Esophagus (tissue), 2 donors: ENCODE data around the gene OGFOD1. TPM values are rescaled to one million over a fixed set of nuclear protein-coding genes. Genes with fewer than 3 reads are reported as not detected.

Experiments used
- H3K27ac ChIP-seq, 2 donors: one replicate each; pipeline ENCODE4 v1.5.1; 2013; ENCODE audit warnings: low read depth in 2 of 2, mild to moderate bottlenecking in 2 of 2, inconsistent platforms in 1 of 2, low read length in 1 of 2, moderate library complexity in 1 of 2
- H3K27me3 ChIP-seq, 2 donors: one replicate each; pipeline ENCODE4 v1.6.1; 2013; ENCODE audit warnings: low read length in 2 of 2, control low read depth in 1 of 2, mild to moderate bottlenecking in 1 of 2; ENCODE audit not compliant: insufficient read depth in 2 of 2, control insufficient read depth in 1 of 2
- H3K36me3 ChIP-seq, 2 donors: one replicate each; pipeline ENCODE4 v1.6.1; 2013; ENCODE audit warnings: low read length in 1 of 2; ENCODE audit not compliant: control insufficient read depth in 2 of 2, insufficient read depth in 2 of 2
- H3K4me1 ChIP-seq, 2 donors: one replicate each; pipeline ENCODE4 v1.6.1; 2013; ENCODE audit warnings: low read length in 1 of 2; ENCODE audit not compliant: control insufficient read depth in 2 of 2, insufficient read depth in 2 of 2
- H3K4me3 ChIP-seq, 2 donors: one replicate each; pipeline ENCODE4 v1.5.1; 2013; ENCODE audit warnings: low read length in 2 of 2, mild to moderate bottlenecking in 2 of 2, low read depth in 1 of 2, moderate library complexity in 1 of 2
- H3K9me3 ChIP-seq, 2 donors: one replicate each; pipeline ENCODE4 v1.6.1; 2013; ENCODE audit warnings: mild to moderate bottlenecking in 2 of 2, low read depth in 1 of 2, low read length in 1 of 2, moderate library complexity in 1 of 2; ENCODE audit not compliant: control insufficient read depth in 2 of 2, insufficient read depth in 1 of 2
- WGBS, 2 donors: extraction: QIAGEN DNeasy Blood & Tissue Kit; methylation state at CpG; one replicate each; pipeline ENCODE4 v1.1.7; 2013; 5-methylcytosine and 5-hydroxymethylcytosine counted together
- polyA plus RNA-seq, 2 donors: library from polyadenylated mRNA; stranded (reverse); fragments of 200-250 nt; gene quantifications; one replicate each; pipeline ENCODE4 v1.2.3, GENCODE V29; 2013
- donor health status: healthy with polysubstance abuse.
- donor health status: Bipolar disorder and iron deficiency.

The OGFOD1 gene
- polyA plus RNA-seq, 2 donors, result 9.9 to 16.8 TPM

DNA sequence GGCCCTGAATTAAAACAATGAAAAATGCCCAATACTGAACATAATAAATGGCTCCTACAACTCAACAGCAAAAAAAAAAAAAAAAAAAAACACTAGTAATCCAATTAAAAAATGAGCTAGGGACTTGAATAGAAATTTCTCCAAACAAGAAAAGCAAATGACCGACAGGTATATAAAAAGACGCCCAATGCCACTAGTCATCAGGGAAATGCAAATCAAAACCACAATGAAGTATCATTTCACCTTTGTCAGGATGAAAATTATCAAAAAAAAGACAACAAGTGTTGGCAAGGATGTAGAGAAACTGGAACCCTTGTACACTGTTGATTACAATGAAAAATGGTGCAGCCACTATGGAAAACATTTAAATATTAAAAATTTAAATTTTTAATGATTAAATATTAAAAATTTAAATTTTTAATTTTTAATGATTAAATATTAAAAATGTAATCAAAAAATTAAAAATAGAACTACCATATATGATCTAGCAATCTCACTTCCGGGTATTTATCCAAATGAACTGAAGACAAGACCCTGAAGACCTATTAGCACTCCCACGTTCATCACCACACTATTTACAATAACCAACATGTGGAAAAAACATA lies 40.4 kb downstream of the OGFOD1 start:
- Histone ChIP-seq H3K4me3 (no peak overlapping the region), H3K4me1 (no peaks in the 10 kb centered on the region), H3K9me3 (no peaks in the 10 kb centered on the region), H3K27ac (no peak overlapping the region), H3K36me3 (peaks cover 0 to under 1% of the 10 kb centered on the region in 2 donors), H3K27me3 (no peaks in the 10 kb centered on the region)
- WGBS, 2 donors, result 95 to 96% methylated on average over 4 of the region's 4 CpGs

DNA sequence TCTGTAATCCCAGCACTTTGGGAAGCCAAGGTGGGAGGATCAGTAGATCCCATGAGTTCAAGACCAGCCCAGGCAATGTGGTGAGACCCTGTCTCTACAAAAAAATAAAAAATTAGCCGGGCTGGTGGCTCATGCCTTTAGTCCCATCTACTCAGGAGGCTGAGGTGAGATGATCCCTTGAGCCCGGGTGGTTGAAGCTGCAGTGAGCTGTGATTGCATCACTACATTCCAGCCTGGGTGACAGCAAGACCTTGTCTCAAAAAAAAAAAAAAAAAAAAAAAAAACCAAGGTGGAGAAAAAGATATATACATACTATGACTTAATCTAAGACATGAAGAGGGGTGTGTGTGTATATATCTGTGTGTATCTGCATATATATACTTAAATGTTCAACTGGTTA lies 41.8 kb downstream of the OGFOD1 start:
- 88 to 94% methylated on average over 2 of the region's 2 CpGs for WGBS, 2 donors
- peaks cover 0 to 5% of the 10 kb centered on the region in 2 donors for H3K36me3 ChIP-seq
- H3K27ac ChIP-seq, result no peak overlapping the region
- no peak overlapping the region for H3K4me3 ChIP-seq
- no peaks in the 10 kb centered on the region for H3K4me1 ChIP-seq
- no peaks in the 10 kb centered on the region for H3K9me3 ChIP-seq
- no peaks in the 10 kb centered on the region for H3K27me3 ChIP-seq

DNA sequence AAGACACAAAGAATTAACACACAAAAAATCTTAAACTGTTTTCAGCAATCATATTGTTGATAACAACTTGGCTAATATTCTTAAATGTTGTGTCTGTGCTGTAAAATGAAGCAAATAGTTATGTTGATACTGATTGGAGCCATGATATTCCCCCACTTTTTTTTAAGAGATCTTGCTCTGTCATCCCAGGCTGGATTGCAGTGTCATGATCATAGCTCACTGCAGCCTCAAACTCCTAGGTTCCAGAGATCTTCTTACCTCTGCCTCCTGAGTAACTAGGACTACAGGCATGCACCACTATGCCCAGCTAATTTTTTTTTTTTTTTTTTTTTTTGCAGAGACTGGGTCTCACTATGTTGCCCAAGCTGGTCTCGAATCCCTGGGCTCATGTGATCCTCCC lies 42.5 kb downstream of the OGFOD1 start:
- Histone ChIP-seq H3K27me3 (no peaks in the 10 kb centered on the region), H3K9me3 (no peaks in the 10 kb centered on the region), H3K36me3 (peaks cover 0 to 5% of the 10 kb centered on the region in 2 donors), H3K27ac (no peak overlapping the region), H3K4me3 (no peak overlapping the region), H3K4me1 (no peaks in the 10 kb centered on the region)
- WGBS, 2 donors, result 100% methylated on average over 1 of the region's 1 CpG

DNA sequence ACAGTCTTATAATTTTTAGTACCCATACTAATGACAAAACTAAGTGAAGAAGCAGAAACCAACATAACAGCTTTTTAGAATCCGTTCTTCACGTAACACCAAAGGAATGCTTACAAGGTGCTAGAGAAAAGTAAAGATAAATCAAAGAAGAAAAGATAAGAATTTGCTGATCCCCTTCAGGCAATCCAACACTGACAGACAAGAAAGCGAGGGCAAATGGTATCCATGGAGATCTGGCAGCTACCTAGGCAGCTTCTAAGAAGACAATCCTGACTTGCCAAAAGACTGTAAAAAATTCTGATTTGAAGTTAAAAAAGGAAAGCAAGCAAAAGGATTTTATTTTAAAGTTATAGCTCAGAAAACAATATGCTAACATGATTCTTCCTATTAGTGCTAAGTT lies 53.8 kb downstream of the OGFOD1 start:
- 60 to 68% methylated on average over 3 of the region's 3 CpGs for whole genome bisulfite sequencing, 2 donors
- no peak overlapping the region for H3K27ac ChIP-seq
- no peak overlapping the region for H3K4me3 ChIP-seq
- H3K27me3 ChIP-seq, result no peaks in the 10 kb centered on the region
- H3K4me1 ChIP-seq, result no peaks in the 10 kb centered on the region
- H3K9me3 ChIP-seq, result no peaks in the 10 kb centered on the region
- H3K36me3 ChIP-seq, result peaks cover 10 to 11% of the 10 kb centered on the region in 2 donors

DNA sequence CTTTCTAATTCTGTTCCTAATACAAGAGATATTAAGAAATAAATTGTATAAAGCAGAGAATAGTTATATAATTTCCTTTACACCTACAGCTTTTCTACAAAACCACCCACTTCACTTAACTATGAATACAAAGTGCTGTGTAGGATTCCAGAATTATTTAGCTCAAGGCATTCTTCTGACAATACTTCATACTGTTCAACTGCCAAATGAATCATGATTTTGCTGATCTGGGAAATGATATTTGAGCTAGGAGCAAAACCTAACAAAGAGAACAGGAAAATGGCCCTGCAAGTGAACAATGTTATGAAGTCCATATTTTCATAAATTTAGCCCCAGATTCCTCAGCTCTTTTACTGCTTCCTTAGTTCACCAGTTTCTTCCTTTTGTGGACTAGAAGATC lies 55.6 kb downstream of the OGFOD1 start:
- Histone ChIP-seq H3K4me3 (no peak overlapping the region), H3K27ac (no peak overlapping the region), H3K36me3 (peaks cover 4 to 9% of the 10 kb centered on the region in 2 donors), H3K4me1 (no peaks in the 10 kb centered on the region), H3K9me3 (no peaks in the 10 kb centered on the region), H3K27me3 (no peaks in the 10 kb centered on the region)

DNA sequence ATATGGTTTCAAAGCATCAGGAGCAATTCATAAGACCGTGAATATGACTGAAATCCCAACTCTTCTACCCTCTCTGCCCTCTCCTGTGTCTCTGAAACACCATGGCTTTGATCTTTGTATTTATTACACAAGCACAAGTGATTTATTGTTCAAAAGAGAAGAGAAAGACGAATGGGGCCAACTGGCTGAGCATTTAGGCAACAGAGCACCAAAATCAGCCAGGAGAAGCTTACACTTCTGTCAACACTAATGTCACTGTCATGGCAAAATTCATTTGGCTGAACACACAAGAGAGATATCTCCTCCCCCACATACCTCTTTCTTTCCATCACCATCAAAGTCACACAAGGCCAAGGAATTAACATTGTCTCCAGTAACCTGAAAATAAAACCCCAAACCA lies 59.2 kb downstream of the OGFOD1 start:
- WGBS, 2 donors, result 66 to 80% methylated on average over 2 of the region's 2 CpGs
- Histone ChIP-seq H3K9me3 (no peaks in the 10 kb centered on the region), H3K4me1 (no peaks in the 10 kb centered on the region), H3K27me3 (no peaks in the 10 kb centered on the region), H3K27ac (no peak overlapping the region), H3K4me3 (no peak overlapping the region), H3K36me3 (no peaks in the 10 kb centered on the region)

DNA sequence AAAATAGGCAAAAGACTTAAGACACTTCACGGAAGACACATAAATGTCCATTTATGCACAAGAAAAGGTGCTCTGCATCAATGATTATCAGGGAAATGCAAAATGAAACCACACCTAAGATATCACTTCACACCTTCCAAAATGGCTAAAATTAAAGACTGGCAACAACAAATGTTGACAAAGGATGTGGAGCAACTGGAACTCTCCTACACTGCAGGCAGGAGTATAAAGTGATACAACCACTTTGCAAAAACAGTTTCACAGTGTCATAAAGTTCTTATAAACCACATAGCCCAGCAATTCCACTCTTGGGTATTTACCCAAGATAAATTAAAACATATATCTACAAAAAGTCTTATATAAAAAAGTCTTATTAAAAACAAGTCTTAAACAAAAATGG lies 60.7 kb downstream of the OGFOD1 start:
- Histone ChIP-seq H3K4me1 (no peaks in the 10 kb centered on the region), H3K27me3 (no peaks in the 10 kb centered on the region)
- 97 to 100% methylated on average over 1 of the region's 1 CpG for WGBS, 2 donors

DNA sequence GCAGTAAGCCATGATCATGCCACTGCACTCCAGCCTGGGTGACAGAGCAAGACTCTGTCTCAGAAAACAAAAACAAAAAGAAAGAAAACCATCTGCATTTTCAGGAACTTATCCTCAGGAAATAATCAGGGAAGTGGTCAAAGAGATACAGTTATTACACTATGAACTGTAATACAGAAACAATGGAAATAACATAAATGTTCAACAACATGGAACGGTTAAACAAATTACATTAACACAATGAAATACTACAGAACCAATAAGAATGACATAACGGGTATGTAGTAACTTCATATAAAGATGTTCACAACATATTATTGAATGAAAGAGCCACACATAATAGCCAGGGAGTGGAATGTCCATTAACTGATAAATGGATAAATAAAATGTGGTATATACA lies 61.7 kb downstream of the OGFOD1 start:
- WGBS, 2 donors, result 91 to 94% methylated on average over 2 of the region's 2 CpGs

More for the DNA sequence above, 60.7 kb downstream of the OGFOD1 start:
- H3K9me3 ChIP-seq, result no peaks in the 10 kb centered on the region
- H3K27ac ChIP-seq, result no peak overlapping the region
- H3K36me3 ChIP-seq, result no peaks in the 10 kb centered on the region
- no peak overlapping the region for H3K4me3 ChIP-seq

DNA sequence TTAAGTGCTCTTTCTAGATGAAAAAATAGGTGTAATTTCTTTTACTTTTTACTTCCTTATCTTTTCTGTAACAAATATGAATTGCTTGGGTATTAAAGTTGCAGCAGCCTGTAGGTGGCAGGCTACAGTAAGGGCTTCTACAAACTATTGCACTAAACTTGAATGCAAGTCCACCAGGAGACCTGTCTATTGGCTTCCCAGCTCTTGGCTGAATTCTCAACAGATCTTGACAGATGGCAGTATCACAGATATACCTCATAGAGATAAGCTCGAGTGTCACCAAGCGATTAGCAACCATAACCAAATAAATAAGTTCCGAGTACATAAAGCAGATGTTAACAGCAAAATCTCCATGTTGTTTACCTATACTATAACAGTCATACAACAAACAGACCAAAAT lies 62.6 kb downstream of the OGFOD1 start:
- Histone ChIP-seq H3K27ac (no peak overlapping the region), H3K36me3 (no peaks in the 10 kb centered on the region), H3K4me3 (no peak overlapping the region), H3K4me1 (no peaks in the 10 kb centered on the region), H3K27me3 (no peaks in the 10 kb centered on the region), H3K9me3 (no peaks in the 10 kb centered on the region)
- 48 to 49% methylated on average over 3 of the region's 3 CpGs for WGBS, 2 donors

More for the DNA sequence above, 61.7 kb downstream of the OGFOD1 start:
- H3K4me3 ChIP-seq, result no peak overlapping the region
- no peaks in the 10 kb centered on the region for H3K36me3 ChIP-seq
- no peaks in the 10 kb centered on the region for H3K9me3 ChIP-seq
- no peak overlapping the region for H3K27ac ChIP-seq
- no peaks in the 10 kb centered on the region for H3K27me3 ChIP-seq
- no peaks in the 10 kb centered on the region for H3K4me1 ChIP-seq

DNA sequence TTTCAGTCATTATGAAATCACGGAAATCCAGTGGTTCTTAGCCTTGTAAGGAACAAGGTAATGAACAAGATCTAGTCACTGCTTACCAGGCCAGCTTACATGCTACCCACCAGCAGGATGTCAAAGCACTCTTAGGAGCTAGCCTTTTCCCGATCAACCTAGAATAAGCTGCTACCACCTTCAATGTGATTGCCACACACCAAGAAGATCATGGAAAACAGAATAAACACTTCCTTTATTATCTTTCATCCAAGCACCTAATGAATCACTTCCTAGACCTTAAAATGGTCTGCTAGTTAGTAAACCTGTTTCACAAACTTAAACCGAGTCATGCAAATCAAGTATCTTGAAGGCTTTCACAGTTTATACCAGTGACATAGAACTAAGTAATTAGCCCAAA lies 63.5 kb downstream of the OGFOD1 start:
- no peaks in the 10 kb centered on the region for H3K4me1 ChIP-seq
- H3K9me3 ChIP-seq, result no peaks in the 10 kb centered on the region
- peak overlapping the region; percentile 17 to 34 for H3K27ac ChIP-seq
- H3K27me3 ChIP-seq, result no peaks in the 10 kb centered on the region
- H3K4me3 ChIP-seq, result no peak overlapping the region
- H3K36me3 ChIP-seq, result no peaks in the 10 kb centered on the region
- 43 to 66% methylated on average over 3 of the region's 3 CpGs for WGBS, 2 donors
